PC-9 (cell line): ENCODE measurements around the gene FST. TPM values are rescaled to one million over a fixed set of nuclear protein-coding genes. Genes with fewer than 3 reads are reported as not detected.

Experiments
- BruUV-seq: library from RNA; stranded (reverse); fragments of 400-500 nt; replicated peaks from 2 replicates; lab custom pipeline; 2021; lab: Mats Ljungman, UMichigan
- CTCF ChIA-PET: fragments of 300-600 bp; sonication (Branson Sonifier 250); formaldehyde crosslinking; loops from one replicate; lab custom pipeline; 2022; ENCODE audit warnings: antibody characterized with exemption; lab: Charles Lee
- POLR2A ChIA-PET: fragments of 300-600 bp; sonication (Branson Sonifier 250); formaldehyde crosslinking; loops from one replicate; lab custom pipeline; 2022; ENCODE audit warnings: antibody characterized with exemption; ENCODE audit not compliant: unreplicated experiment; lab: Charles Lee
- DNase-seq, 2 experiments: peaks; one replicate each; pipeline versions ENCODE4 v3.0.0 to v3.0.0-alpha.2; 2015 to 2022; ENCODE audit warnings: mixed read lengths in 1 of 2
- H2AFZ ChIP-seq: fragments of 200-600 bp; sonication (generic); 2 replicates; pipeline ENCODE4 v1.8.1; 2017; ENCODE audit warnings: antibody characterized with exemption
- H3F3A ChIP-seq: fragments of 200-600 bp; sonication (generic); 2 replicates; pipeline ENCODE4 v1.8.1; 2017; ENCODE audit warnings: antibody characterized with exemption, mild to moderate bottlenecking, low read depth; ENCODE audit not compliant: insufficient read depth
- H3K27ac ChIP-seq: fragments of 200-600 bp; sonication (generic); 2 replicates; pipeline ENCODE4 v1.6.1; 2016; ENCODE audit warnings: mixed run types
- H3K27me3 ChIP-seq: fragments of 200-600 bp; sonication (generic); 2 replicates; pipeline ENCODE4 v1.6.1; 2016; ENCODE audit warnings: low read depth, mixed run types; ENCODE audit not compliant: insufficient read depth
- H3K36me3 ChIP-seq: fragments of 200-600 bp; sonication (generic); 2 replicates; pipeline ENCODE4 v1.6.1; 2016; ENCODE audit warnings: low read depth, mixed run types
- H3K4me1 ChIP-seq: fragments of 200-600 bp; sonication (generic); replicated peaks from 2 replicates; pipeline ENCODE4 v1.6.1; 2016; ENCODE audit warnings: mixed run types; ENCODE audit not compliant: insufficient read depth
- H3K4me2 ChIP-seq: fragments of 200-600 bp; sonication (generic); 2 replicates; pipeline ENCODE4 v1.6.1; 2017; ENCODE audit warnings: mixed run types
- H3K4me3 ChIP-seq: fragments of 200-600 bp; sonication (generic); 2 replicates; pipeline ENCODE4 v1.6.1; 2016; ENCODE audit warnings: mixed run types
- H3K79me2 ChIP-seq: fragments of 200-600 bp; sonication (generic); 2 replicates; pipeline ENCODE4 v1.6.1; 2017; ENCODE audit warnings: low read depth, mixed run types
- H3K9me2 ChIP-seq: fragments of 200-600 bp; sonication (generic); 2 replicates; pipeline ENCODE4 v1.8.1; 2017; ENCODE audit warnings: mild to moderate bottlenecking; ENCODE audit not compliant: insufficient read depth
- H3K9me3 ChIP-seq: fragments of 200-600 bp; sonication (generic); 2 replicates; pipeline ENCODE4 v1.8.1; 2016; ENCODE audit warnings: low read depth; ENCODE audit not compliant: insufficient read depth
- H4K20me1 ChIP-seq: fragments of 200-600 bp; sonication (generic); 2 replicates; pipeline ENCODE4 v1.8.1; 2017; ENCODE audit not compliant: insufficient read depth
- CTCF ChIP-seq: fragments of 200-600 bp; sonication (generic); conservative IDR thresholded peaks from 2 replicates; pipeline ENCODE4 v1.6.1; 2017; ENCODE audit warnings: mixed run types, antibody characterized with exemption, mild to moderate bottlenecking, moderate library complexity
- EZH2 ChIP-seq: fragments of 200-600 bp; sonication (generic); IDR thresholded peaks from 2 replicates; pipeline ENCODE4 v1.8.0; 2017; ENCODE audit warnings: antibody characterized with exemption, low read depth
- intact Hi-C: fragments of 100-400 bp; cut with micrococcal nuclease; formaldehyde crosslinking; loops from one replicate; pipeline ENCODE4 v1.10.0; 2022; ENCODE audit not compliant: unreplicated experiment
- total RNA-seq: library from RNA; stranded (reverse); gene quantifications from 2 replicates; pipeline ENCODE4 v1.2.3, GENCODE V29; 2021

The FST gene
- total RNA-seq, 1 experiment from 2014 or later, result 0.63 TPM

GRCh38 chr5:53503562-53504218 lies 23.3 kb downstream of the FST start:
- BruUV-seq, result no TSS peak
- H2AFZ ChIP-seq, result no peak overlapping the region

GRCh38 chr5:53507013-53507412 lies 26.6 kb downstream of the FST start:
- CTCF ChIA-PET, result no interaction called here
- Histone ChIP-seq H3K4me1 (no peaks in the 10 kb centered on the region), H3K36me3 (no peaks in the 10 kb centered on the region), H2AFZ (no peak overlapping the region), H3K4me2 (no peak overlapping the region), H3K9me3 (peaks cover 11% of the 10 kb centered on the region; the same call in 1 of the 2 replicates), H3K27me3 (no peaks in the 10 kb centered on the region), H3K27ac (no peak overlapping the region), H3K9me2 (no peaks in the 10 kb centered on the region), H3K4me3 (no peak overlapping the region), H3K79me2 (no peaks in the 10 kb centered on the region), H4K20me1 (no peaks in the 10 kb centered on the region), H3F3A (no peaks in the 10 kb centered on the region)
- POLR2A ChIA-PET, result no interaction called here
- TF ChIP-seq EZH2 (no peak), CTCF (no peak)
- DNase-seq, result no peak
- BruUV-seq, result no TSS peak
- intact Hi-C loops, result no loop called here

More at GRCh38 chr5:53503562-53504218, 23.3 kb downstream of the FST start:
- TF ChIP-seq CTCF, result no peak
- no peak for TF ChIP-seq EZH2
- Histone ChIP-seq H3K79me2 (no peaks in the 10 kb centered on the region), H3K27ac (no peak overlapping the region), H3F3A (no peaks in the 10 kb centered on the region), H3K4me3 (no peak overlapping the region), H3K4me1 (no peaks in the 10 kb centered on the region), H4K20me1 (no peaks in the 10 kb centered on the region), H3K27me3 (no peaks in the 10 kb centered on the region), H3K9me2 (no peaks in the 10 kb centered on the region), H3K4me2 (no peak overlapping the region), H3K9me3 (peaks cover 11% of the 10 kb centered on the region; the same call in 1 of the 2 replicates), H3K36me3 (no peaks in the 10 kb centered on the region)
- ChIA-PET CTCF (no interaction called here), POLR2A (no interaction called here)
- intact Hi-C loops, result no loop called here
- no peak for DNase-seq

GRCh38 chr5:53508125-53508524 lies 27.7 kb downstream of the FST start:
- Histone ChIP-seq H3K79me2 (no peaks in the 10 kb centered on the region), H3F3A (no peaks in the 10 kb centered on the region), H4K20me1 (no peaks in the 10 kb centered on the region), H3K36me3 (no peaks in the 10 kb centered on the region), H3K9me3 (peaks cover 11% of the 10 kb centered on the region; the same call in 1 of the 2 replicates), H3K9me2 (no peaks in the 10 kb centered on the region), H3K27ac (no peak overlapping the region), H3K27me3 (no peaks in the 10 kb centered on the region), H3K4me2 (no peak overlapping the region), H3K4me1 (no peaks in the 10 kb centered on the region), H3K4me3 (no peak overlapping the region), H2AFZ (no peak overlapping the region)
- no TSS peak for BruUV-seq
- ChIA-PET POLR2A (no interaction called here), CTCF (no interaction called here)
- intact Hi-C loops, result no loop called here
- DNase-seq, result no peak
- TF ChIP-seq CTCF, result no peak
- no peak for TF ChIP-seq EZH2
